Heart left ventricle (tissue), 16 donors: ENCODE data around the gene SIDT2. TPM values are rescaled to one million over a fixed set of nuclear protein-coding genes. Genes with fewer than 3 reads are reported as not detected.

Source experiments
- ATAC-seq, 4 donors: fragments of 200-7000 bp; cut with Tn5 transposase; one replicate each; pipeline ENCODE4 v1.9.1; 2020 to 2022; ENCODE audit warnings: moderate library complexity in 4 of 4, mild to moderate bottlenecking in 3 of 4, moderate number of reproducible peaks in 1 of 4
- DNase-seq, 5 donors: peaks; one replicate each; pipeline ENCODE4 v3.0.0-alpha.2; 2020
- H3K27ac ChIP-seq, 12 donors: fragments of 200-600 bp; sonication (generic) in 4 of 12; one replicate each; pipeline versions ENCODE4 v1.5.0 to v1.8.0; 2016 to 2022; ENCODE audit warnings: mild to moderate bottlenecking in 2 of 12
- H3K27me3 ChIP-seq, 9 donors: fragments of 200-600 bp; sonication (generic) in 2 of 9; one replicate each; pipeline versions ENCODE4 v1.5.1 to v1.8.0; 2016 to 2022; ENCODE audit warnings: mild to moderate bottlenecking in 3 of 9
- H3K36me3 ChIP-seq, 9 donors: fragments of 200-600 bp; sonication (generic) in 2 of 9; one replicate each; pipeline versions ENCODE4 v1.5.0 to v1.8.0; 2018 to 2022; ENCODE audit warnings: mild to moderate bottlenecking in 2 of 9
- H3K4me1 ChIP-seq, 12 donors: fragments of 200-600 bp; sonication (generic) in 4 of 12; one replicate each; pipeline versions ENCODE4 v1.5.0 to v1.8.0; 2016 to 2022; ENCODE audit warnings: mild to moderate bottlenecking in 3 of 12
- H3K4me3 ChIP-seq, 12 donors: fragments of 200-600 bp; sonication (generic) in 4 of 12; one replicate each; pipeline versions ENCODE4 v1.5.0 to v1.8.0; 2017 to 2022; ENCODE audit warnings: mild to moderate bottlenecking in 9 of 12, moderate library complexity in 4 of 12
- H3K9me3 ChIP-seq, 12 donors: fragments of 200-600 bp; sonication (generic) in 4 of 12; one replicate each; pipeline versions ENCODE4 v1.5.0 to v1.8.0; 2016 to 2022; ENCODE audit warnings: mild to moderate bottlenecking in 1 of 12
- POLR2A ChIP-seq, 2 donors: fragments of 450-650 bp; IDR thresholded peaks; one replicate each; pipeline ENCODE4 v1.6.1; 2017; ENCODE audit warnings: antibody characterized with exemption in 2 of 2, mild to moderate bottlenecking in 2 of 2, moderate library complexity in 2 of 2
- WGBS, 4 donors: extraction: QIAGEN DNeasy Blood & Tissue Kit in 2 of 4; methylation state at CpG; one replicate each; pipeline versions ENCODE4 v1.1.5 to v1.1.7; 2013 to 2018; 5-methylcytosine and 5-hydroxymethylcytosine counted together
- intact Hi-C, 10 donors: fragments of 100-400 bp; cut with DNase I; formaldehyde crosslinking; loops; one replicate each; pipeline versions ENCODE4 v1.11.1 to v1.14.2; 2022
- polyA plus RNA-seq, 2 donors: library from polyadenylated mRNA; stranded (reverse); fragments of 200-250 nt; gene quantifications; one replicate each; pipeline ENCODE4 v1.2.3, GENCODE V29; 2013
- total RNA-seq, 9 donors: library from RNA; depleted of rRNA in 2 of 9; stranded (reverse); fragments of >200 nt in 2 of 9; fragmentation: NEBNext Ultra II Directional in 3 of 9; extraction: Animal tissue kit (Norgen Biotek cat#: 25700) in 3 of 9; gene quantifications; one replicate each; pipeline versions ENCODE4 v1.1.0 to v1.2.4, GENCODE V29; 2016 to 2023
- TF ChIP-seq, protein P1 (sequence below), 12 donors: fragments of 200-600 bp; sonication (generic) in 4 of 12; IDR thresholded peaks; one replicate each; pipeline versions ENCODE4 v1.5.0 to v1.8.0; 2018 to 2022; ENCODE audit warnings: antibody characterized with exemption in 12 of 12, mild to moderate bottlenecking in 5 of 12
- donor health status: ischemic (EF 13 %, LVEDD 7.1; RV severe dilation, severe dysfunction).
- donor health status: healthy with polysubstance abuse.
- donor health status: DM: no; HTN: yes; CAD: no.
- donor health status: DM: no; HTN: no; CAD: no.
- donor health status: ischemic (EF 25% LVEDD 6.9; RV normal size, moderate dysfunction).
- donor health status: ischemic (EF 25% LVEDD 5.7; RV mildly dilated, moderate dysfunction).
- donor health status: healthy.
- donor health status: DM: yes; HTN: yes; CAD: no.
- donor health status: ischemic (EF 35%, LVEDD 5.7; RV mildly dilated, moderate dysfunction).
- donor health status: nonischemic (EF 11% LVEDD 7.7; RV severe dilation, severe dysfunction).
- donor health status: DM: yes; HTN: yes; CAD: no.
- donor health status: PGD.
- donor health status: ischemic (EF 29% LVEDD 5.4; RV normal size, mild dysfunction).
- donor health status: nonischemic (EF 23%, LVEDD 6.1; RV moderate dilation, normal function).

The SIDT2 gene
- total and polyA plus RNA-seq, 11 donors = 13.9 to 45.5 (median 19.3) TPM

DNA sequence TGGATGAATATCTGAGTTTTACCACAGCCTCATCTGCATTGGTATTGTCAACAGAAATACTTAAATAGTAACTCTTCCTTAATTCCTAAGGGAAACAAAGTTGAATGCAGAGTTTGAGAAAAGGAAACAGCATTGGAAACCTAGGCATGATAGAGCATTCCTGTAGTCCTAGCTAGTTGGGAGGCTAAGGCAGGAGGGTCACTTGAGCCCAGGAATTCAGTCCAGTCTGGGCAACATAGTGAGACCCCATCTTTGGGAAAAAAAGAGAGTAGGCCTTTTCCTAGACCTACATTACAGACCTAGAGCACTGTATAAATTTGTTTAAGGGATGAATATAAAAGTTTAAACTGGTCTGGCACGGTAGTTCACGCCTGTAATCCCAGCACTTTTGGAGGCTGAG is 21.0 kb upstream of the SIDT2 start:
- WGBS, 4 donors = 92 to 96% (median 95%) methylated on average over 2 of the region's 2 CpGs
- intact Hi-C loops = no loop called here

DNA sequence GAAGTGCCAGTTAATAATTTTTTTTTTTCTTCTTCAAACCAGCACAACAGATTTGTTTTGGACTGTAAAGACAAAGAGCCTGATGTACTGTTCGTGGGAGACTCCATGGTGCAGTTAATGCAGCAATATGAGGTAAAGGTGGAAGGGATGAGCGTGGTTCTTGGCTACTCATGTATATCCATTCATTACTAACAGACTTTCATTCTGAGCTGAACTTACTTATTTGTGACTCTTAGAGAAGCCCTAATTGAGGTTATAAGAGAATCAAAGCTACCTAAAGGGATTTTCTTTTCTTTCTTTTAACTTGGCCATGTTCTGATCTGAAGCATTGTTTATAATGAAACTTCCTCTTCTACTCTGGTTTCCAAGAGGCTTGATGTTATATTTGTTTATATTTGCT is 18.7 kb upstream of the SIDT2 start:
- DNase-seq = no peak
- 85 to 91% (median 86%) methylated on average over 2 of the region's 2 CpGs for WGBS, 4 donors
- Histone ChIP-seq H3K4me3 (no peak overlapping the region), H3K4me1 (peaks cover 0 to 37% (median 9%) of the 10 kb centered on the region in 12 donors), H3K36me3 (peaks cover 0 to 96% (median 75%) of the 10 kb centered on the region in 9 donors), H3K27me3 (no peaks in the 10 kb centered on the region), H3K9me3 (no peaks in the 10 kb centered on the region), H3K27ac (no peak overlapping the region)
- TF ChIP-seq, protein P1, sequence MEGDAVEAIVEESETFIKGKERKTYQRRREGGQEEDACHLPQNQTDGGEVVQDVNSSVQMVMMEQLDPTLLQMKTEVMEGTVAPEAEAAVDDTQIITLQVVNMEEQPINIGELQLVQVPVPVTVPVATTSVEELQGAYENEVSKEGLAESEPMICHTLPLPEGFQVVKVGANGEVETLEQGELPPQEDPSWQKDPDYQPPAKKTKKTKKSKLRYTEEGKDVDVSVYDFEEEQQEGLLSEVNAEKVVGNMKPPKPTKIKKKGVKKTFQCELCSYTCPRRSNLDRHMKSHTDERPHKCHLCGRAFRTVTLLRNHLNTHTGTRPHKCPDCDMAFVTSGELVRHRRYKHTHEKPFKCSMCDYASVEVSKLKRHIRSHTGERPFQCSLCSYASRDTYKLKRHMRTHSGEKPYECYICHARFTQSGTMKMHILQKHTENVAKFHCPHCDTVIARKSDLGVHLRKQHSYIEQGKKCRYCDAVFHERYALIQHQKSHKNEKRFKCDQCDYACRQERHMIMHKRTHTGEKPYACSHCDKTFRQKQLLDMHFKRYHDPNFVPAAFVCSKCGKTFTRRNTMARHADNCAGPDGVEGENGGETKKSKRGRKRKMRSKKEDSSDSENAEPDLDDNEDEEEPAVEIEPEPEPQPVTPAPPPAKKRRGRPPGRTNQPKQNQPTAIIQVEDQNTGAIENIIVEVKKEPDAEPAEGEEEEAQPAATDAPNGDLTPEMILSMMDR (IDR thresholded peaks at IDR 0.05) = no peak
- no peak for TF ChIP-seq POLR2A (IDR thresholded peaks at IDR 0.05)
- ATAC-seq = no peak
- intact Hi-C loops = no loop called here

More for the DNA sequence above, 21.0 kb upstream of the SIDT2 start:
- Histone ChIP-seq H3K27ac (no peak overlapping the region), H3K9me3 (no peaks in the 10 kb centered on the region), H3K4me1 (peaks cover 0 to 42% (median 12%) of the 10 kb centered on the region in 12 donors), H3K36me3 (peaks cover 0 to 96% (median 69%) of the 10 kb centered on the region in 9 donors), H3K27me3 (no peaks in the 10 kb centered on the region), H3K4me3 (no peak overlapping the region)
- TF ChIP-seq, protein P1 (IDR thresholded peaks at IDR 0.05) = no peak
- TF ChIP-seq POLR2A (IDR thresholded peaks at IDR 0.05) = no peak
- DNase-seq (no peak), ATAC-seq (no peak)

DNA sequence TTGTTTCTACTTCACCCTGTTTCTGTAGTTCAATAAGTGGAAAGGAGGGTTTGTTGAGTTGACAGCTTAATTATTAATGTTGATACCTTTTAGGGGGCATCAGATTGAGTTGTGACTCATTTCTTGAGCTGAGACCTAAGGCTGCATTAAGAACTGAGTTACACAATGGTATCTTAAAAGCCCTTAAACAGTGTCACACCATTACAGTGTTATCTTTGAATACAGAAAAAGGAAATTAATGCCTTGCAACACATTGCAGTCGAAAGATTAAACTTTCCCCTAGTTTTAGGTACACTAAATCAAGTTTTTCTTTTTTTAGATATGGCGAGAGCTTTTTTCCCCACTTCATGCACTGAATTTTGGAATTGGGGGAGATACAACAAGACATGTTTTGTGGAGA is 17.7 kb upstream of the SIDT2 start:
- ATAC-seq (no peak), DNase-seq (no peak)
- H3K36me3 ChIP-seq = peaks cover 0 to 96% (median 75%) of the 10 kb centered on the region in 9 donors
- WGBS, 4 donors = 62 to 79% (median 71%) methylated on average over 2 of the region's 2 CpGs
- no peaks in the 10 kb centered on the region for H3K9me3 ChIP-seq
- intact Hi-C loops = no loop called here
- TF ChIP-seq, protein P1 (IDR thresholded peaks at IDR 0.05) = no peak
- no peak for TF ChIP-seq POLR2A (IDR thresholded peaks at IDR 0.05)
- H3K4me1 ChIP-seq = peaks cover 0 to 34% (median 9%) of the 10 kb centered on the region in 12 donors
- no peak overlapping the region for H3K4me3 ChIP-seq
- no peaks in the 10 kb centered on the region for H3K27me3 ChIP-seq
- no peak overlapping the region for H3K27ac ChIP-seq

DNA sequence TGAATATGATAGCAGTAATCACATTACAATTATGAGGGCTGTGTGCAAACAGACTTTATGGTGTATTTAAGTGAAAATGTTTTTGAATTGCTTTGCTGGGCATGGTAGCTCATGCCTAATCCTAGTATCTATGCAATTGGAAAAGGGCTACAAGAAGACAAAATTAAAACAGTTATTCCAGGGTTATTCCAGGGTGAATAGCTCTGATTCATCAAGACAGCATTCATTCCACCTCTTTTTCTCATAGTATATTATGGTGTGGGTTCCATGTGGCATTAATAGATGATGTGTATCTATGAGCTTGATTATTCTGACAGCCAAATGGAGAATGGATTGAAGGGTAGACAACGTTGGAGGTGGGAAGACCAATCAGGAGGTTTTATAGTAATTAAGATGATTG is 12.1 kb upstream of the SIDT2 start:
- 64 to 76% (median 69%) methylated on average over 1 of the region's 1 CpG for WGBS, 4 donors
- Histone ChIP-seq H3K27me3 (no peaks in the 10 kb centered on the region), H3K27ac (no peak overlapping the region), H3K9me3 (no peaks in the 10 kb centered on the region), H3K4me3 (no peak overlapping the region), H3K36me3 (peaks cover 0 to 100% (median 98%) of the 10 kb centered on the region in 9 donors), H3K4me1 (peaks cover 0 to 10% (median 3%) of the 10 kb centered on the region in 12 donors)
- intact Hi-C loops = no loop called here
- no peak for DNase-seq
- ATAC-seq = no peak
- TF ChIP-seq, protein P1 (IDR thresholded peaks at IDR 0.05) = no peak
- no peak for TF ChIP-seq POLR2A (IDR thresholded peaks at IDR 0.05)
